NB4 (cell line): ENCODE measurements around the gene DPYD.

ENCODE experiments used
- DNase-seq: peaks from one replicate; pipeline ENCODE4 v3.0.0; 2010; ENCODE audit warnings: low read depth
- H3K4me3 ChIP-seq: one replicate; pipeline ENCODE4 v1.5.1; 2011; ENCODE audit warnings: mild to moderate bottlenecking, low read depth, low read length, moderate library complexity
- MYC ChIP-seq: IDR thresholded peaks from 2 replicates; pipeline ENCODE4 v1.6.1; 2011; ENCODE audit warnings: low read depth, low read length
- POLR2A ChIP-seq: IDR thresholded peaks from 2 replicates; pipeline ENCODE4 v1.6.1; 2011; ENCODE audit warnings: mild to moderate bottlenecking; ENCODE audit not compliant: insufficient read length; ENCODE audit errors: extremely low read depth
- TF ChIP-seq, protein P1 (sequence below): IDR thresholded peaks from 2 replicates; pipeline ENCODE4 v1.6.1; 2011; ENCODE audit warnings: low read depth, low read length
- TF ChIP-seq, protein P2 (sequence below): IDR thresholded peaks from one replicate; pipeline ENCODE4 v1.5.1; 2012; ENCODE audit warnings: low read depth, low read length

The DPYD gene

DNA sequence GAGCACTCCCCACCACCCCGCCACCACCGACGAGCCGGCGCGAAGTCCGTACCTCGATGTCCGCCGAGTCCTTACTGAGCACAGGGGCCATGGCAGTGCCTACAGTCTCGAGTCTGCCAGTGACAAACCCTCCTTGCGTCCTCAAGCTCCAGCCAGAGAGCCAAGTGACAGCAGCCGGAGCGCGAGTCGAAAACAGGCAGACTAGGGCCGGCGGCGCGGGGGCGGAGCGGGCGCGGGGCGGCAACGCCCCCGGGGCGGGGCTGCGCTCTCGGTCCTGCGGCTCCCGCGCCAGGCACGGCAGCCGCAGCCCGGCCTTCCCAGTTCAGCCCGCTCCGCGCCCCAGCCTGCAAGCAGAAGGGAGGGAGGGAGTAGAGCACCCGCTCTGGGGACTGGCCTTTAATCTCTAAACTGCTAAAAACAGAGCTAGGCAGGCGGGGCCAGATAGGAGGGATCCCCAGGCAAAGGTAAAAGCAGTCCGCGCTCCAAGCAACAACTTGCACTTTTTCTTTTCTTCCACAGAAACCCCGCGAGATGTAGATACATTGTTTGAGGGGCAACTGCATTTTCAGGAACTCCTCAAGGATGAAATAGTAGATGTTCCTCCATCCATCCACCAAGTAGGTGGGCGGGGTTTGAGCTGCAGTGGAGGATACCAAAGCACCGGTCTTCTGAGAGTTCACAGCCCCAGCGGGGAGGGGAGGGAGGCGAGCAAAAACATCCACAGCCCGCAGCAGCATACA lies at the start of gene DPYD:
TSS of gene DPYD (minus strand) at position 203 of the 740 bp plus-strand sequence. CDS start at position 91, 112 bp downstream.
- H3K4me3 ChIP-seq = peak within 1 kb of the TSS; percentile 93
- peak; percentile 93 for DNase-seq
- TF ChIP-seq, protein P1, sequence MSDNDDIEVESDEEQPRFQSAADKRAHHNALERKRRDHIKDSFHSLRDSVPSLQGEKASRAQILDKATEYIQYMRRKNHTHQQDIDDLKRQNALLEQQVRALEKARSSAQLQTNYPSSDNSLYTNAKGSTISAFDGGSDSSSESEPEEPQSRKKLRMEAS = peak; percentile 50; the same call in 1 of the 2 replicates
- 0 out of 2 replicates have a peak, but pooled peaks have one; percentile 46 for TF ChIP-seq MYC
- TF ChIP-seq, protein P2, sequence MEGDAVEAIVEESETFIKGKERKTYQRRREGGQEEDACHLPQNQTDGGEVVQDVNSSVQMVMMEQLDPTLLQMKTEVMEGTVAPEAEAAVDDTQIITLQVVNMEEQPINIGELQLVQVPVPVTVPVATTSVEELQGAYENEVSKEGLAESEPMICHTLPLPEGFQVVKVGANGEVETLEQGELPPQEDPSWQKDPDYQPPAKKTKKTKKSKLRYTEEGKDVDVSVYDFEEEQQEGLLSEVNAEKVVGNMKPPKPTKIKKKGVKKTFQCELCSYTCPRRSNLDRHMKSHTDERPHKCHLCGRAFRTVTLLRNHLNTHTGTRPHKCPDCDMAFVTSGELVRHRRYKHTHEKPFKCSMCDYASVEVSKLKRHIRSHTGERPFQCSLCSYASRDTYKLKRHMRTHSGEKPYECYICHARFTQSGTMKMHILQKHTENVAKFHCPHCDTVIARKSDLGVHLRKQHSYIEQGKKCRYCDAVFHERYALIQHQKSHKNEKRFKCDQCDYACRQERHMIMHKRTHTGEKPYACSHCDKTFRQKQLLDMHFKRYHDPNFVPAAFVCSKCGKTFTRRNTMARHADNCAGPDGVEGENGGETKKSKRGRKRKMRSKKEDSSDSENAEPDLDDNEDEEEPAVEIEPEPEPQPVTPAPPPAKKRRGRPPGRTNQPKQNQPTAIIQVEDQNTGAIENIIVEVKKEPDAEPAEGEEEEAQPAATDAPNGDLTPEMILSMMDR = no peak
- TF ChIP-seq POLR2A = peak; percentile 88

DNA sequence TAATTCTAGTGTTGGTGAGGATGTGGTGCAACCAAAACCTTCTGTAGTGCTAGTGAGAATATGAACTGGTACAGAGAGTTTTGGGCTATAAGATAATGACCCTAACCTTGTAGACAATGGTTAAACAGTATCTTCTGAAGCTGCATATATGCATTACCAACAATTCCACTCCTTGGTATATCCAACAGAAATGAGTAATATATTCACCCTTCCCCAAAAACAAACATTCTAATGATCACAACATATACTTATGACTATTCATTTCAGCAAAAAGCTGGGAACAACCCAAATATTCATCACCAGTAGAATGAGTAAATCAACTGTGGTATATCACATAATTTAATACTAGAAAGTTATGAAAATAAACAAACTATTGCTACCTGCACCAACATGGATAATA lies 39.6 kb upstream of the DPYD start:
- DNase-seq = no peak
- TF ChIP-seq, protein P2 = no peak
- no peak for TF ChIP-seq MYC
- TF ChIP-seq, protein P1 = no peak
- no peak for TF ChIP-seq POLR2A
- H3K4me3 ChIP-seq = no peak overlapping the region

DNA sequence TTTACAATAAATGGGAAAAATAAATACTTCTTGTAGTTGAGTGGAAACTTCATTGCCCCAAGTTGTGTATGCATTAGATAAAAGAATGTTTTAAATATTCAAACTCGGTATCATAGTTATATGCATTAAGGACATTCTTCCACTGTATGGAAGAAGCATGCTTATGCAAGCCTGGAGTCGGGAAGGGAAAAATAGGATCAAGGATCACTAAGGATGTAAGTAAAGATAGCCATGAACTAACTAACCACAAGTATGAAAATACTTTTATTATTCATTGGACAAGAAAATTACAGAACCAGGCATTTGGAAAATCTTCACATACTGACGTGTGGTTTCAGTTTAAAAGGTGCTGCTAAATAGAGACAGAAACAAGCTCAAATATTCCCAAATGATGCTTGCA lies 26.9 kb upstream of the DPYD start:
- no peak for TF ChIP-seq POLR2A
- TF ChIP-seq, protein P2 = no peak
- TF ChIP-seq MYC = no peak
- TF ChIP-seq, protein P1 = no peak
- no peak overlapping the region for H3K4me3 ChIP-seq
- no peak for DNase-seq

DNA sequence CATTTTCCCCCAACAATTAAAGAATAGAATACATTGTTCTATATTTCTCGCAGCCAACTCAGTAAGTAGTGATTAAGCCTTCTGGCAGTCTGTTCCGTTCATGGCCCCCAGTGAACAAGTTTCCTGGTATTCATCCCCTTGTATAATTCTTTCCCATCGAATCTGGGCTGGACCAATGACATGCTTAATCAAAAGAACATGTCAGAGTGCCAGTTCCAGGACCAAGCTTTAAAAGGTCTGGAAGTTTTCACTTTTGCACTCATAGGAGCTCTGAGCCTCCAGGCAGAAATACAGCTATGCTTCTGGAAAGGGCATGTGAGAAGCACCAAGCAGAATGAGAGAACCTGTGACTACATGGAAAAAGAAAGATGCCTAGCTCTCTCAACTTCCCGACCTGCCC lies 22.5 kb upstream of the DPYD start:
- TF ChIP-seq, protein P2 = no peak
- TF ChIP-seq MYC (no peak), POLR2A (no peak)
- TF ChIP-seq, protein P1 = no peak
- no peak overlapping the region for H3K4me3 ChIP-seq
- no peak for DNase-seq

DNA sequence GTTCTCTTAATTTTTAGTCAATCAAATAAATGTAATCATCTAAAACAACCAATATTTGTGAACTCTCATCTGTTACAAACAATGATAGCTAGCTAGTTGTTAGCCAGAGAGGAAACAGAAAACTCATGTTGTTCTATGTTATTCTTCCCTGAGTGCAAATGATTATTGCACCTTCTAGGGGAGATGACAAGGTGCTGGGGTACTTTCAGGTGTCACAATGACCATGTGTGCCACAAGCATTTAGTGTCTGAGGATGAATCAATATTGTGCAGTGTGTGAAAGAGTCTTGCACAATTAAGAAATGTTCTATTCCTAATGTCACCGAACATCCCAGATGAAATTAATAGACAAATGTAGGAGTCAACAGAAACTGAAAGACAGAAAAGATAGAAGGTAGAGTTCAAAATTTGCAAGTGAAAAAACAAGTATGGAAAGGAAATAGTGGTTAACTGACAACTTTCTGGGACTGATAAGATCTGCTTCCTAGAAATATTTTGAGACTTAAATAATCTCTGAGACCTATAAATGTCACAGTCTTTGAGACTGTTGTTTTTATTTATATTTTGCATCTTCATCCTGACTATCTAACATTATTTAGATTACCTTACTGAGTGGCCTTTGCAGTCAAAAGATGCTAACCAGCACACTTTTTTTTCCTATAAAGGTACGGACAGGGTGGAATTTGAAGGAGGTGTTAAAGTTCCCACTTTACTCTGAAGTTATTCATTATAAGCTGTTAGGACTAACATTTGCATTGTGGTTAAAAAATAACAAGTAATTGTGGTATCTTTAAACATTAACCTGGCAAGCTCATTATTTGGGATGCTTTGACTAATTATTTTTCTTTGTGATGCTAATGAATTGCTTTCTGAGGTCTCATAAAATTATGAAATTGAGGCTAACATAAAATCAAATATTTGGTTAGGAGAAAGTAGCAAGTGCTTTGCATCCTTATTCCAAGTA lies 21.6 kb upstream of the DPYD start:
- TF ChIP-seq POLR2A (no peak), MYC (no peak)
- TF ChIP-seq, protein P2 = no peak
- TF ChIP-seq, protein P1 = no peak
- no peak overlapping the region for H3K4me3 ChIP-seq

More for the DNA sequence above, 21.6 kb upstream of the DPYD start:
- DNase-seq = no peak
